ENCODE results near the gene SCN2A. TPM values are rescaled to one million over a fixed set of nuclear protein-coding genes. Genes with fewer than 3 reads are reported as not detected.

SCN2A gene
- total and polyA plus RNA-seq, 9 of the 15 experiments (the other 6 are each of a cell fraction or from before 2014, with no cell fraction given): 0.08 to 0.69 (median 0.31) TPM; not detected in 1

GRCh38 chr2:165401285-165401852 is 162.2 kb downstream of the SCN2A start (continued):
- TF ChIP-seq VEZF1 (CRISPR knock-in tag; IDR thresholded peaks at IDR 0.05) (no peak), SMC3 (conservative IDR thresholded peaks at IDR 0.05; ENCODE audit: insufficient read depth, low read depth, low read length) (0 out of 2 replicates have a peak, but pooled peaks have one; percentile 10), REST (IDR thresholded peaks at IDR 0.05; ENCODE audit: borderline replicate concordance) (peak; percentile 24; the same call in 1 of the 2 replicates), REST (CRISPR knock-in tag; IDR thresholded peaks at IDR 0.05; ENCODE audit: low read depth) (no peak), MAFG (tag; conservative IDR thresholded peaks at IDR 0.05) (0 out of 2 replicates have a peak, but pooled peaks have one; percentile 29)
